Colonic mucosa (tissue), 4 donors: ENCODE measurements around the gene ZNF784. TPM values are rescaled to one million over a fixed set of nuclear protein-coding genes. Genes with fewer than 3 reads are reported as not detected.

Experiments used
- DNase-seq: peaks from one replicate; pipeline ENCODE4 v3.0.0-alpha.2; 2020
- H3K27ac ChIP-seq: fragments of 200-600 bp; one replicate; pipeline ENCODE4 v1.8.0; 2021
- H3K27me3 ChIP-seq: fragments of 200-600 bp; one replicate; pipeline ENCODE4 v1.8.0; 2021
- H3K36me3 ChIP-seq: fragments of 200-600 bp; one replicate; pipeline ENCODE4 v1.8.0; 2021
- H3K4me1 ChIP-seq: fragments of 200-600 bp; one replicate; pipeline ENCODE4 v1.8.0; 2021; ENCODE audit warnings: mild to moderate bottlenecking
- H3K4me3 ChIP-seq: fragments of 200-600 bp; one replicate; pipeline ENCODE4 v1.8.0; 2021
- H3K9ac ChIP-seq, 2 donors: one replicate each; pipeline ENCODE4 v1.7.0; 2013; ENCODE audit warnings: control low read depth in 2 of 2, low read depth in 2 of 2, low read length in 2 of 2
- H3K9me3 ChIP-seq: fragments of 200-600 bp; one replicate; pipeline ENCODE4 v1.8.0; 2021
- CTCF ChIP-seq: fragments of 200-600 bp; IDR thresholded peaks from one replicate; pipeline ENCODE4 v1.8.0; 2022; ENCODE audit warnings: antibody characterized with exemption, mild to moderate bottlenecking
- intact Hi-C: fragments of 100-400 bp; cut with DNase I; formaldehyde crosslinking; loops from one replicate; pipeline ENCODE4 v1.14.1; 2022
- total RNA-seq, 2 donors: library from RNA; stranded (reverse); fragmentation: NEBNext Ultra II Directional in 1 of 2; extraction: Animal tissue kit (Norgen Biotek cat#: 25700) in 1 of 2; gene quantifications; one replicate each; pipeline ENCODE4 v1.2.1, GENCODE V29; 2021
- donor health status: healthy.
- donor health status: DM: no; HTN: no; CAD: no.
- donor health status: DM: no; HTN: no; CAD: no.

The ZNF784 gene
- total RNA-seq, 2 donors from 2014 or later: 9.9 to 10.2 TPM

GRCh38 chr19:55621205-55621672, 3.1 kb downstream of the ZNF784 start:
- Histone ChIP-seq H3K27me3 (no peaks in the 10 kb centered on the region), H3K27ac (no peak overlapping the region), H3K9me3 (no peaks in the 10 kb centered on the region), H3K4me1 (peaks cover 4% of the 10 kb centered on the region), H3K9ac (no peak overlapping the region), H3K4me3 (no peak overlapping the region), H3K36me3 (no peaks in the 10 kb centered on the region)
- TF ChIP-seq CTCF: no peak
- no peak for DNase-seq
- intact Hi-C loops: no loop called here

- no peaks in the 10 kb centered on the region for H3K9me3 ChIP-seq
- no peaks in the 10 kb centered on the region for H3K27me3 ChIP-seq
- H3K4me1 ChIP-seq: peaks cover 4% of the 10 kb centered on the region
- intact Hi-C loops: no loop called here
- no peak overlapping the region for H3K9ac ChIP-seq
- no peak overlapping the region for H3K4me3 ChIP-seq
- DNase-seq: no peak
- TF ChIP-seq CTCF: no peak
- H3K27ac ChIP-seq: no peak overlapping the region
- no peaks in the 10 kb centered on the region for H3K36me3 ChIP-seq
These were observed 3.8 kb downstream of the ZNF784 start for GRCh38 chr19:55620410-55621204.

GRCh38 chr19:55619286-55619685, 5.1 kb downstream of the ZNF784 start:
- Histone ChIP-seq H3K4me3 (no peak overlapping the region), H3K9ac (no peak overlapping the region), H3K9me3 (no peaks in the 10 kb centered on the region), H3K27me3 (no peaks in the 10 kb centered on the region), H3K4me1 (no peaks in the 10 kb centered on the region), H3K27ac (no peak overlapping the region), H3K36me3 (no peaks in the 10 kb centered on the region)
- intact Hi-C loops: no loop called here
- no peak for TF ChIP-seq CTCF
- no peak for DNase-seq

- H3K4me3 ChIP-seq: no peak overlapping the region
- H3K9ac ChIP-seq: no peak overlapping the region
- no peaks in the 10 kb centered on the region for H3K4me1 ChIP-seq
- no peak overlapping the region for H3K27ac ChIP-seq
- H3K27me3 ChIP-seq: no peaks in the 10 kb centered on the region
- no peaks in the 10 kb centered on the region for H3K9me3 ChIP-seq
- no peak for DNase-seq
- no peak for TF ChIP-seq CTCF
- intact Hi-C loops: no loop called here
- H3K36me3 ChIP-seq: no peaks in the 10 kb centered on the region
These were observed 5.9 kb downstream of the ZNF784 start for GRCh38 chr19:55618426-55618825.

- TF ChIP-seq CTCF: no peak
- H3K27ac ChIP-seq: no peak overlapping the region
- H3K9ac ChIP-seq: no peak overlapping the region
- no peaks in the 10 kb centered on the region for H3K36me3 ChIP-seq
- DNase-seq: no peak
- H3K27me3 ChIP-seq: no peaks in the 10 kb centered on the region
- H3K4me1 ChIP-seq: no peaks in the 10 kb centered on the region
- no peaks in the 10 kb centered on the region for H3K9me3 ChIP-seq
- no peak overlapping the region for H3K4me3 ChIP-seq
- intact Hi-C loops: no loop called here
These were observed 6.9 kb downstream of the ZNF784 start for GRCh38 chr19:55617426-55617825.
